Right ventricle myocardium inferior (tissue), 1 donor: ENCODE results near the gene KRT1. TPM values are rescaled to one million over a fixed set of nuclear protein-coding genes. Genes with fewer than 3 reads are reported as not detected.
"Not testable (repeated sequence)": the region's sequence is repeated elsewhere in the genome, so short reads cannot be mapped to it uniquely, and the experiment has no call there.

Experiments
- ATAC-seq: fragments of 200-7000 bp; cut with Tn5 transposase; one replicate; pipeline ENCODE4 v1.9.1; 2020; ENCODE audit warnings: mild to moderate bottlenecking, moderate library complexity
- DNase-seq: peaks from one replicate; pipeline ENCODE4 v3.0.0; 2021; ENCODE audit errors: missing footprints
- intact Hi-C: fragments of 100-400 bp; cut with DNase I; formaldehyde crosslinking; loops from one replicate; pipeline ENCODE4 v1.11.0; 2022
- long read RNA-seq: library from polyadenylated mRNA; unstranded; transcript quantifications from one replicate; pipeline ENCODE4 v2.0.0, GENCODE V29; 2021
- total RNA-seq: library from RNA; stranded (reverse); fragmentation: NEBNext Ultra II Directional; extraction: Animal tissue kit (Norgen Biotek cat#: 25700); gene quantifications from one replicate; pipeline ENCODE4 v1.2.1, GENCODE V29; 2021
- donor health status: DM: no; HTN: yes; CAD: no; lungs with severe emphysema.

Gene KRT1
- total RNA-seq = not detected
- long read RNA-seq = 0 reads

DNA sequence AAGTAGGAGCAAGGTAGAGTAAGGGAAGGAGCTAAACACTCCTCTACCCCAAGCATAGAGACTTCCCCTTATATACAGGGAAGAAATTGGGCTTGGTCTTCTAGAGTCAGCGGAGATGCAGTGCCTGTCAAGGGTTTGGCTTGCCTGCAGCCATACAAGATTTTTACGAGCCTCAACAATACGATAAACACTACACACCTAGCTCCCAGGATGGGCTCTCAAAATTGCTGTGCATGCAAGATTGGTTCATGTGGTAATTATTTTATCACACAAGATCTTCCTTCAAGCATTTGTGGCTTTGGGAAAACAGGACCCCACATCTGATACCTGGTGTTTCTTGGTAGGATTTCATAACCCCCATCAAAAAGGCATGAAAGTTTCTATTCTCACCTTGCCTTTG, at the start of gene KRT1:
TSS of gene KRT1 (minus strand) at position 45 of the 400 bp plus-strand sequence. CDS start 59 bp downstream, outside the sequence.
- no peak for DNase-seq
- intact Hi-C loops = no loop called here
- no peak for ATAC-seq

DNA sequence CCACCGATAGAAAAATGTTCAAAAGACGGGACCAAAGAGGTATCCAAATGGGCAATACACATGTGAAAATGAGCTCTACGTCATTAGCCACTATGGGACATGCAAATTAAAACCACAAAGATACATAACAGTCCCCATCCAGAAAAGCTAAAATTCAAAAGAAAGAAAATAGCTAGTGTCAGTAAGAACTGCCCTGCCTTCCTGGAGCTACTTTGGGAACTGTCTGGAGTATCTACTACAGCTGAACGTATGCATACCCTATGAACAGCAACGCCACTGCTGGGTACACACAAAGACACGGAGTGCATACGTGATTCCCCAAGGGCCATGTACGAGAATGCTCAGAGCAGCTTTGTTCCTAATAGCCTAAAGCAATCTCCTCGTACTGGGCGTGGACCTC, 48.9 kb upstream of the KRT1 start:
- ATAC-seq = no peak
- intact Hi-C loops = no loop called here
- no peak for DNase-seq

DNA sequence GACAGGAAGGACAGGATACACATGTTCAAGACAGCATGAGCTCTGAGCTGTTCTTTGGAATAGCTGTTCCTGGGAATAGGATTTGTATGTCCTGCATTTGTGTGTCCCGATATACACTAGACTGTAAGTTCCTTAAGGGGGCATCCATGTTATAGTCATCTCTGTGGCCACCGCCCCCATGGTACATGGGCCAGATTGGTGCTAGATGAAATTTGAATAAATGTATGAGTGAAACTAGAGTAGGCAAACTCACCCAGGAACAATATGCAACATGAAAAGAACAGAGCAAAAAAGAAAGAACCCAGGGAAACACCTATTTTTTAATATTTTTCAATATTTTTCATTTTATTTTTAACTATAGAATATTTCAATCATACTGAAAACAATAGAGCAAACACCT, 48.2 kb upstream of the KRT1 start:
- intact Hi-C loops = no loop called here
- ATAC-seq (no peak), DNase-seq (no peak)

DNA sequence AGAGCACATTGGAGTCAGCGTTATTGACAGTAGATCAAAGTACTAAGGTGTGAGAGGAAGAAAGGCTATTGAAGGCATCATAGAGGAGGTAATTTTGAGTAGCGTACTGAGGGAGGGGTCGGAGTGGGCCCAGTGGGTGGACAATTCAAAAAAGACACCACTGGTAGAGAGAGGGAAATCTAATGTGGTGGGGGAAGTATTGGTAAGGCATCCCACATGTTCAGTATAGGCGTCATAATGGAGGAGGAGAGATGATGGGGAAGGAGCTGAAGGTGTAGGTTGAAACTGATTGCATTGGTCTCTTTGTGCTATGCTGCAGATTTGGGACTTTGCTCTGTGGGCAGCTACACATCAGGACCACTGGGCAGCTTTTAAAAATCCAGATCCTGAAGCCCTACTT, 46.8 kb upstream of the KRT1 start:
- intact Hi-C loops = no loop called here
- DNase-seq (no peak), ATAC-seq (no peak)

DNA sequence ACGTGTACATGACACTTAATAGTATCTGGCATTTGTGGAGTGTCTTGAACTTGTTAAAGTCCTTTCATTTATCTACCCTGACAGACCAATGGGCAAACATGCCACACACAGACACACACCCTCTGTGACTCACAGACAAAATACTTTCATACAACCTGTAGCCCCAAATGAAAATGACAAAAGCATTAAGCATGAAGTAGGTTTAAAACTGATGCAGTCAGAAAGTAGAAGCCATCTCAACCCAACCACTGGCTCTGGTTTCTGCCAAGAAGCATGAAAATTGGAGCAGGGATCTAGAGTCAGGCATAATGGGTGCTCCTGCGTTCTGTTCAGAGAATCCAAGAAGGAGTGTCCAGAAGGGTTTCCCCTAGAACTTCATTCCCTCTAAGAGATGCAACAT, 46.2 kb upstream of the KRT1 start:
- intact Hi-C loops = no loop called here
- DNase-seq (no peak), ATAC-seq (no peak)

DNA sequence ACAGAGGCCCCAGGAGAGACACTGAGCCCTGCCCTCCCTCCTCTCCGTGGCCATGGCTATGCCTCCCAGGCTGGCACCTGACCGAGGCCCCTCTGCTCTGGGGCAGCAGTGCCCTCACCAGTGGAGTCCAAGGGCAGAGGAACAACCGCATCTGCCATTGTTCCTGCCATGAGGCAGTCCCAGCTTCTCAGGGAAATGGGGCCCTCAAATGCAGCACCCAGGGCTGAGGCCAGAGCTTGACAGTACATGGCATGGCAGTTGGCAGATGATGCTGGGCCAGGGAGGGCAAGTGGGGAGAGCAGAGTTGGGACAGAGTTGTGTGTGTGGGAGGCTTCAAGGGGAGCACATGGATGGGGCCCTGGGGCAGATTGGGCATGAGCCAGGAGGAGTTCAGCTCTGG, 44.2 kb upstream of the KRT1 start:
- intact Hi-C loops = no loop called here
- ATAC-seq (no peak), DNase-seq (no peak)

DNA sequence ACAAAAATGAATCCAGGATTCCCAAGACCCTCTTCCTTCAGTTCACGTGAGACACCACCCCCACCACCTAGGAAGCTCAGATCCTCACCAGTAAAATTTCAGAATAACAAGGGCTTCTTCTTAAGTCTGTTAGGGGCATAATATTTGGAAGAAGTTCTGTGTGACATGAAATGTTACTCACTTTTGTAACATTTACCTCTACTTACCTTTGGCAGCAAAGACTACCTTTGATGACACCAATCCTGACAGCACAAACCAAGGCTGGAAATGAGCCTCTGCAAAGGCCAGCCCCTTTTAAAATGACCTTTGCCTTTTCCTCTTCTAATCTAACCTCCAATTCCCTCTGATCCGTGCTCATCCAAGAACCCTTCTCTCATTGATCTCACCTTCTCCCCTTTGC, 42.5 kb upstream of the KRT1 start:
- intact Hi-C loops = no loop called here
- ATAC-seq = no peak
- DNase-seq = no peak

DNA sequence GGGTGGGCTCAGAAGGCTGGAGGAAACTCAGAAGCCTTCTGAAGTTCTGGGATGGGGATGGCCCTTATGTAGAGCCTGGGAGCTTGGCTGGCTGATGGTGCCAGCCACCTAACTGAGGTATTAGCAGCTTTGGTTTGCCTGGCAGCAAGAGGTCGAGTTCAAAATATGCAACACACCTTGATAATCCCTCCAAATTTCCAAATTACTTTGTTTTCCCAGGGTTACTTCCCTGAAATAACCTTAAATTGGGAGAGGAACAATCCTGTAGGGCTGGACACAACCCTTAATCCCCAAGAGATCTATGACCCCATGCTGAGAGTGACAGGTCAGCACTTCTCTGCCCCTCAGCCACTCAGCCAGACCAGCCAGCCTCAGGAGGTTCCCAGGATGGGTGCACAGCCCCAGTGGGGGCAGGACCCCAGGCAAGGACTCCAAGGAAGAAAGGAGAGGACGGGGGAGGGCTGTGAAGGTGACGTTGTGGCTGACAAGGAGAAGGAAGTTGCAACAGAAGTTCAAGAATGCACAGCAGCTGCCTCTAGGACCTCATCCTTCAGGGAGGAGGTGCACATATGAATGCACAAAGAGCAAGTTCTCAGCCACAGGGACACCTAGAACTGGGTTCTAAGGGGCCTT, 41.7 kb upstream of the KRT1 start:
- DNase-seq (no peak), ATAC-seq (no peak)
- intact Hi-C loops = no loop called here

DNA sequence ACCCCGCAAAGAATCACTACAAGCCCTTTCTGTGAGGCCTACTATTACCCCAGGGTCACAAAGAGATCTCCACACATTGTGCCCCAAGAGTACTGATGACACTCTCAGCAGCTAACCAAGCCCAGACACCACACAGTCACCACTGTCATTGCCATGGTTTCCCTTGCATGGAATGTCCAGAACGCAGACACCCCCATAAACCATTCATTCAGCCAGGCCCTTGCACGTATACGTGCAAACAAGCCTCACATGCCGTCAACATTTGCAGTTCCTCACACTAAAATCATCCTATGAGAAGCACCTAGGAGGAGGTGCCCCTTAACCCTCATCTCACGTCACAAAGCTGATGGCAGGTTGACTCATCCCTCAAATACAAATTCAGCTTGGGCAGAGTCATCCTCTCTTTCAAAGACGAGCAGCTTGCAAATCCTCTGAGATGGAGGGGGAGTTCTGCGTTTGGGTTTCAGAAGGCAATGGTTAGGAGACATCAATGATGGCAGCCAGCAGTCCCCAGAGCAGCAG, 40.2 kb upstream of the KRT1 start:
- intact Hi-C loops = no loop called here
- no peak for DNase-seq
- no peak for ATAC-seq

DNA sequence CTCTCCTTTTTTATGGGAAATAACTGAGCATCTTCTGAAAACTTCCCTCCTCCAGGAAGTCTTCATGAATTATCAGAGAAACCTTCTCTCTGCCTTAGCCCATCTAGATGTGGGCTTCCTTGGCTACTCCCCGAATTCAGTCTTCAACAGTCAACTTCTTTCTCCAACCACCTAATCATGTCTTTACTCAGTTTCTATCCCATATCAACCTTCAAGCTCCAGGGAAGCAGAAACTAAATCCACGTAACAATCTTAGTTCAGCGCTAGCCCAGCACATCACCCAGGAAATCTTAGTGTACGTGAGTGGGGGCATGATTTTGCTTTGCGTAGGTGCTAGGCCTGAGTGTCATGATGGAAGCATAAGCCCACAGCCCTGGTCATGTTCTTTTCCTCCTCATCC, 35.9 kb upstream of the KRT1 start:
- intact Hi-C loops = no loop called here
- DNase-seq = no peak
- ATAC-seq = no peak

DNA sequence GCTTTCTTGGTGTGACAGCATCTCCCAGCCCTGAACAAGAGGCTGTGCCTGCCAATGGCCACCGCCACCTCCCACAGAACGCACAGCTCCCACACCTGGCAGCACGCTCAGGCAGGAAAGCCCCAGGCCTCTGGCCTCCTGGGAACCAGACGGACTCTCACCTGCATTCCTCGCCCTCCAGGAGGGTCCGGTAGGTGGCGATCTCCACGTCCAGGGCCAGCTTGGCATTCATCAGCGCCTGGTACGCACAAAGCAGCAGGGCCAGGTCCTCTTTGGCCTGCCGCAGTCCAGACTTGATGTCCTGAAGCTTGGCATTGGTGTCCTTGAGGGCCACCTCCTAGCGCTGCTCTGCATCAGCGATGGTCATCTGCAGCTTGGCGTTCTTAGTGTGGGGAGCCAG, 35.2 kb upstream of the KRT1 start:
- no peak for DNase-seq
- intact Hi-C loops = no loop called here
- ATAC-seq = no peak

DNA sequence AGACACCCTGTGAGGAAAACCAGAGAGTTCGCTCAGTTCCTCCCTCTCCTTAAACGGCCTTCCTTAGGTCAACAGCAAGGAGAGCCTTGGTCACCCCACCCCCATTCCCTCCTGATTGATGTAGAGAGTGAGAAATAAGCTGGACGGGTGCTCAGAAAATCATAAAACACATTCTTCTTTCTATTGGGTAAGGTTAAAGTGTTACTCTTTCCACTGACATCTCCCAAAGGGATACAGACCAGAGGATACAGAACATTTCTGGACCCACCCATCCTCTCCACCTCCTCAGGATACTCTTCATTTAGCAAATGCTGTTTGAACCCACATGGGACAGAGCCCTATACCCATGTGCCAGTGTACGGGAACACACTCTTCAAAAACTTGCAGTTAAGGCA, 34.7 kb upstream of the KRT1 start:
- intact Hi-C loops = no loop called here
- no peak for ATAC-seq
- no peak for DNase-seq

DNA sequence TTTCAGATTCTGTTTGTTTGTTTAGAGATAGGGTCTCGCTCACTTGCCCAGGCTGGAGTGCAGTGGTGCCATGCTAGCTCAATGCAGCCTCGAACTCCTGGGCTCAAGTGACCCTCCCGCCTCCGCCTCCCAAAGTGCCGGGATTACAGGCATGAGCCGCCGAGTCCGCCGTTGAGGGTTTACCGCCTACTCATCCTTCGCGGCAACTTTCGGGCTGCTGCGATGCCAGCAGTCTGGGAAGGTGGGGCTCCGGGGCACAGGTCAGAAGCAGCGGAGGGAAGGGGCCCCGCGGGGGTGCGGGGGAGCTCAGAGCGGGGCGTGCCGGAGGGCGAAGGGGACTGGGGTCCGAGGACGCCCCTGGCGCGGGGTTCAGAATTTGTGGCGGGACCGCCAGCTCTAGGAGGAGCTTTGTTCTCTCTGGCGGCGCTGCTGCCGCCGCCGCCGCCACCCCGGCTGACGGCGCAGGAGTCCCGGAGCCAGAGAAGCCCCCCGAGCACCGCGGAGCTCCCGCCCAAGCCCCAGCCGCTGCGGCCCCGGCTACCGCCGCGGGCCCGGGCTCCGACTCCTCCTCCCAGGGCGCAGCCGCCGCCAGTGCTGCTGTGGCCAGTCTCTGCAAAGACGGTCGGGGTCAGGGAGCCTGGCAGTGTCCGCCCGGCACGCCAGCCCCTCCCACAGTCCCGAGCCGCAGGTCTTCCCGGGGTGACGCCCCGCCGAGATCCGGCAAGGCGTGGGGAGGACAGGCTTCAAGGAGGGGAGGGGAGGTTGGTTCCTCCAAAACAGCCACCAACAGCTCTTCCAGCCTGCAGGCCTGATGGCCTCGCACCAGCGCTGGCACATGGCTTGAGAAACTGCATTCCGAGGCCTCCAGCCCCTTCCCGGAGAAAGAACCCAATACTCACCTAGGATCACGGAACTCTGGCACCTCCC, 34.0 kb upstream of the KRT1 start:
- intact Hi-C loops = no loop called here
- ATAC-seq = no peak
- DNase-seq = no peak

DNA sequence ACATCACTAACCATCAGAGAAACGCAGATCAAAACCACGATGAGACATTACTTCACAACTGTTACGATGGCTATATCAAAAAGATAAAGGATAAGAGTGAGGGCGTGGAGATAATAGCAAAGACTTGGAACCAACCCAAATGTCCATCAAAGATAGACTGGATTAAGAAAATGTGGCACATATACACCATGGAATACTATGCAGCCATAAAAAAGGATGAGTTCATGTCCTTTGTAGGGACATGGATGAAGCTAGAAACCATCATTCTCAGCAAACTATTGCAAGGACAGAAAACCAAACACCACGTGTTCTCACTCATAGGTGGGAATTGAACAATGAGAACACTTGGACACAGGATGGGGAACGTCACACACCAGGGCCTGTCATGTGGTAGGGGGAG, 31.9 kb upstream of the KRT1 start:
- DNase-seq, ATAC-seq, intact Hi-C loops: not testable (repeated sequence)

DNA sequence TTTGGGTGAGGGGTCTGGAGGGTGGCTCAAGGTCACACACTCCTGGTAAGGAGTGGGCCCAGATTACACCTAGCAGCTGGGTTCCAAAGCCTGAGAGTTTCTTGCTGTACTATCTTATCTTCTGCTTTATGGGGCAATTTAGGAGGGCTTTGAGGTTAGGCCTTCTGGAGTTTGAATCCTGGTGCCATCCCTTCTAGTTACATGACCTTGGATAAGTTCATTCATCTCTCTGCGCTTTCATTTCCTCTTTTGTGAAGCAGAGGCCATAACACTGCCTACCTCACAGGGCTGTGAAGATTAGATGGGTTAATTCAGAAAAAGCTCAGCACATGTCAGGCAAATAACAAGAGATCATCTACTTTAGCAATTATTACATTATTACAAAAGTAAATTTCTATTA, 30.5 kb upstream of the KRT1 start:
- intact Hi-C loops = no loop called here
- no peak for DNase-seq
- no peak for ATAC-seq

DNA sequence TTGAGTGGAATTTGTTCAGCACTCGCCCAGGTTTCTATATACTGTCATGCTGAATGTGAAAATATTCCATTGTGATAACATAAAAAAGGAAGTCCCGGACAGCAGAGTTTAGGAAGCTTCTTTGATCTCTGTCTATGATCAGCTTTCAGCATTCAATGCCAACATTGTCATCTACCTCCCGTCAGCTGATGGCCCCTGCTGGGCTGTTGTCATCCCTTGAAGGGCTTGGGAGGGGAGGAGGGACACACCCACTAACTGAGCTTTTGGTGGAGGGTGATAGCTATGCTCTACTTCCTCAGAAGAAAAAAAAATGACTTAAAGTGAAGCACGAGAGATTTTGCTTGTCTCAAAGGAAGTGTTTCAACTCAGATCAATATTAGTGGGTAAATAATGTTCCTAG, 27.8 kb upstream of the KRT1 start:
- no peak for DNase-seq
- intact Hi-C loops = no loop called here
- peak; percentile 5 for ATAC-seq

DNA sequence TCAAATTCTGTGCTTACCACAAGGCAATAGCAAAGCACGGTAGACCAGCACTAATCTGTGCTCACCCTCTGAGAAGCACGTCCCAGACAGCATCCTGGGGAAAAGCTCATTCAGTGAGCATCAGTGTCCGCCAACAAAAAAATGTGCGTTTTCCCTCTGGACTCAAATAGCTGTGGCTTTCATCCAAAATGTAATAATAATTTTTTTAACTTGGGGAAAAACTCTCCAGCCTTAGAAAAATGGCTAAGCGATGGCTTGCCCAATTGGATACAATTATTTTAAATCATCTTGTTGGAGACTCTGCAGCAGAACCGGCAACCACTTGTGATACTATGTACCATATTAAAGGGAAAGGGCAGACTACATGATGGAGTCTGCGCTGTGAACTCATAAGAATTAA, 24.3 kb upstream of the KRT1 start:
- no peak for DNase-seq
- intact Hi-C loops = no loop called here
- no peak for ATAC-seq

DNA sequence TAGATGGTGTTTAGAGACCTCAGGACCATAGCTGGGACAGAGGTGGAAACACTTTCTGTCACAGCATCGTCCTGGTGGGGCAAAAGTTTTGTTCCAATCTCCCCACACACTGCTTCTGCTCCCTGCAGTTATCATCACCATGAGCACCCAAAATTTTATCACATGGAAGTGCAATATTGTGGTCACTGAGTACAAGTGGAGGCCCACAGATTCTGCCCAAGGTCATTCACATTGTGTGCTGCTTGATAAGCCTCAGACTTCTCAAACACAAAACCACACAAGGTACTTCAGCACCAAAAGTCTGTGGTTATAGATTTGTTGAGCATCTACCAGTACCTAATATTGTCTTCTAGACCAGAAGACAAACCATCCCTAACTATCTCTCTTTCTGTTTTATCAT, 23.7 kb upstream of the KRT1 start:
- no peak for DNase-seq
- intact Hi-C loops = no loop called here
- ATAC-seq = no peak

DNA sequence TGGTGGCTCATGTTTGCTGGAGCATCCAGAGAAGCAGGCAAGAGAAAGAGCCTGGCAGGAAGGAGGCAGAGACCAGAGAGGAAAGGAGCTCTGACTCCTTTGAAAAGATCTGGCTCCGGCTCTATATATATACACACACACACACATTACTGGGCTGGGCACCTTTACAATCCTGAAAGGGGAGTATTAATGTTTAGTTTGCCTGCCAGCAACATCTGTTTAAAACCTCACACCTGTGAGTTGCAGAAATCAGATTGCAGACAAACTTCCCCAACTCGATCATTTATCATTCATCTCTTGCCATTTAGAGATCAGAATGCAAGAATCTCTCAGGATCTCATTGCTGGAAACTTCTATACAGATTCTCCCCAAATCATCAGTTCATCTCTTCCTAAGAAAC, 23.2 kb upstream of the KRT1 start, which contains the start of gene KRT77:
TSS of gene KRT77 (minus strand) at position 101 of the 400 bp plus-strand sequence. CDS start at position 11, 90 bp downstream.
- no peak for DNase-seq
- intact Hi-C loops = no loop called here
- ATAC-seq = no peak

DNA sequence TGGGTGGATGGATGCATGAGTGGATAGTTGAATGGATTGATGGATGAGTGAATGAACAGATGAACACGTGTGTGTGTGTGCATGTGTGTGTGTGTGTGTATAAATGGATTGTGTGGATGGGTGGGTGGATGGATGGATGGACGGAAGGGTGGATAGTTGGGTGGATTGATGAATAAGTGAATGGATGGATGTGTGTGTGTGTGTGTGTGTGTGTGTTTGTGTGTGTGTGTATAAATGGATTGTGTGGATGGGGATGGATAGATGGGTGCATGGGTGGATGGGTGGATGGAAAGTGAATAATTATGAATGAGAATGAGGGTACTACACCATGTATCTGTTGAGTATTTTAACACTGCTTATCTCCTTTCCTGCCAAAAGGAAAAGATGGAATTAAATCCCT, 22.1 kb upstream of the KRT1 start:
- intact Hi-C loops = no loop called here
- ATAC-seq (no peak), DNase-seq (no peak)
